MM.1S (cell line): ENCODE results near the gene RNASE7.

ENCODE experiments used
- DNase-seq: peaks from one replicate; pipeline ENCODE4 v3.0.0-alpha.2; 2015
- H2AFZ ChIP-seq: fragments of 300-600 bp; sonication (generic); 2 replicates; pipeline ENCODE4 v1.6.0; 2016; ENCODE audit warnings: antibody characterized with exemption, low read length
- H3F3A ChIP-seq: fragments of 300-600 bp; sonication (generic); 2 replicates; pipeline ENCODE4 v1.6.1; 2016; ENCODE audit warnings: mild to moderate bottlenecking, antibody characterized with exemption, low read length, moderate library complexity, mixed read lengths; ENCODE audit not compliant: insufficient read depth
- H3K27ac ChIP-seq: fragments of 300-600 bp; sonication (generic); 2 replicates; pipeline ENCODE4 v1.5.1; 2016; ENCODE audit warnings: mild to moderate bottlenecking, low read length
- H3K27me3 ChIP-seq: fragments of 300-600 bp; sonication (generic); replicated peaks from 2 replicates; pipeline ENCODE4 v1.6.0; 2016; ENCODE audit warnings: low read length; ENCODE audit not compliant: insufficient read depth
- H3K36me3 ChIP-seq: fragments of 300-600 bp; sonication (generic); replicated peaks from 2 replicates; pipeline ENCODE4 v1.6.1; 2016; ENCODE audit warnings: mild to moderate bottlenecking, low read length, mixed read lengths; ENCODE audit not compliant: insufficient read depth
- H3K4me1 ChIP-seq: fragments of 300-600 bp; sonication (generic); 2 replicates; pipeline ENCODE4 v1.6.1; 2016; ENCODE audit warnings: low read length, mixed read lengths
- H3K4me2 ChIP-seq: fragments of 300-600 bp; sonication (generic); 2 replicates; pipeline ENCODE4 v1.6.0; 2016; ENCODE audit warnings: low read depth, low read length
- H3K4me3 ChIP-seq: fragments of 300-600 bp; sonication (generic); 2 replicates; pipeline ENCODE4 v1.5.1; 2016; ENCODE audit warnings: low read length, mixed read lengths
- H3K79me2 ChIP-seq: fragments of 300-600 bp; sonication (generic); 2 replicates; pipeline ENCODE4 v1.6.1; 2016; ENCODE audit warnings: mixed run types, low read length, mixed read lengths
- H3K9ac ChIP-seq: fragments of 300-600 bp; sonication (generic); 2 replicates; pipeline ENCODE4 v1.6.1; 2016; ENCODE audit warnings: low read length, mixed read lengths
- H3K9me2 ChIP-seq: fragments of 300-600 bp; sonication (generic); replicated peaks from 2 replicates; pipeline ENCODE4 v1.6.1; 2016; ENCODE audit warnings: mild to moderate bottlenecking, low read length, mixed read lengths; ENCODE audit not compliant: insufficient read depth
- H3K9me3 ChIP-seq: fragments of 300-600 bp; sonication (generic); replicated peaks from 2 replicates; pipeline ENCODE4 v1.6.1; 2016; ENCODE audit warnings: mild to moderate bottlenecking, low read length, mixed read lengths; ENCODE audit not compliant: insufficient read depth
- H4K20me1 ChIP-seq: fragments of 300-600 bp; sonication (generic); 2 replicates; pipeline ENCODE4 v1.6.1; 2016; ENCODE audit warnings: mild to moderate bottlenecking, low read length, moderate library complexity, mixed read lengths; ENCODE audit not compliant: insufficient read depth
- CTCF ChIP-seq: fragments of 300-600 bp; sonication (generic); IDR thresholded peaks from 2 replicates; pipeline ENCODE4 v1.5.1; 2016; ENCODE audit warnings: antibody characterized with exemption, low read length, mixed read lengths
- EZH2 ChIP-seq: fragments of 300-600 bp; sonication (generic); optimal IDR thresholded peaks from 2 replicates; pipeline ENCODE3; 2017; ENCODE audit warnings: low read depth, mild to moderate bottlenecking, antibody characterized with exemption, low read length, mixed read lengths
- EZH2phosphoT487 ChIP-seq: fragments of 300-600 bp; sonication (generic); IDR thresholded peaks from 2 replicates; pipeline ENCODE4 v1.6.1; 2018; ENCODE audit warnings: antibody characterized with exemption, low read length

RNASE7 gene

GRCh38 chr14:21061347-21061668 is 19.1 kb downstream of the RNASE7 start:
- H3K36me3 ChIP-seq = no peaks in the 10 kb centered on the region
- no peak for DNase-seq
- no peaks in the 10 kb centered on the region for H3K79me2 ChIP-seq
- TF ChIP-seq EZH2phosphoT487 (no peak), CTCF (no peak), EZH2 (no peak)
- H3K4me1 ChIP-seq = no peaks in the 10 kb centered on the region
- no peak overlapping the region for H2AFZ ChIP-seq
- H3K9ac ChIP-seq = no peak overlapping the region
- H3K4me3 ChIP-seq = no peak overlapping the region
- no peaks in the 10 kb centered on the region for H3K9me2 ChIP-seq
- H3K27me3 ChIP-seq = no peaks in the 10 kb centered on the region
- H3F3A ChIP-seq = no peaks in the 10 kb centered on the region
- H3K27ac ChIP-seq = no peak overlapping the region
- no peaks in the 10 kb centered on the region for H3K9me3 ChIP-seq
- no peak overlapping the region for H3K4me2 ChIP-seq
- H4K20me1 ChIP-seq = no peaks in the 10 kb centered on the region

DNA sequence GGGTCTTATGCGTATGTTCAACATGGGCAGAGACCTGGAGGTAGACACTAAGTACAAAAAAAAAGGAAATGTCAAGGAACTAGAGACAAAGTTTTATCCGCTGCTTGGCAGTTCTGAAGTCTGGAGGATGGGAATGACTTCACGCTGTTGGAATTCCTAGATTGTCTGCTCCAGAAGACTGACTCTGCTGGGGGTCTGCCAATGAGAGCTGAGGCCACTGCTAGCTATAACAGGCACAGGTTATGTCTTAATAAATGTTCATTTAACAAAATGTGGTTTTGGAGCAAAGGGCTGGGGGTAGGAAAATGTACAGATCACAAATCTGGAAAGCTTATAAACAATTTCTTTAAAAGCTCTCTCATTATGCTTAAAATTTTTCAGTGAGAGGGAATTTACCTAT is 21.3 kb downstream of the RNASE7 start:
- DNase-seq = no peak
- H3K9ac ChIP-seq = no peak overlapping the region

DNA sequence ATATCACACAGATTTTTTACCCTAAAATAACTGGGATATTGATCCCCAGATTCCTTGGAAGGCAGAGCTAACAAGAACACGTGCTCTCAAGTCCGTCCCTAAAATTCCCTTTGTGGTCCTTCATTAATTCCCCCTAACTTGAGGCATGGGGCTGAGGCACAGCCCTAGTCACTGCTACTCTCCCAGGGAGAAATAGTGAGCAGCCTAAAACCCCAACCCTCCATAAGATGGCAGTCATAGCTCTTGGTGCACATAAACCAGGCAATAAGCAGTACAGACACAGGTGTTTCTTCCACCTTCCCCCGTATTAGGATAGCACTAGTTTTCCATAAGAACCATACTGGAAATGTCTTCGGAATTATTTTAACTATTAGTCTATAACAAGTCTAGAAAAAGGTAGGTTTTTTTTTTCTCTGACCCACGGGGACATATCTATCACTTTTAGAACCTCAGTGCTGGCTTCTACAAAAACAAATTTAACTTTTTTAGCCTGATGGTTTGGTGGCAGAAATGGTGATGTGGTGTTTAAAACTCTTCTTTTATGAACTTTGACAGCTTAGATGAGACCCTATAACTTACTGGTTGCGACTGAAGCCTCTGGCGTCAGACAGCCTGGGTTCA is 24.8 kb downstream of the RNASE7 start:
- Histone ChIP-seq H3K9me3 (no peaks in the 10 kb centered on the region), H2AFZ (no peak overlapping the region), H3K4me1 (no peaks in the 10 kb centered on the region), H3K27me3 (peaks cover 11% of the 10 kb centered on the region), H3K36me3 (no peaks in the 10 kb centered on the region), H3K79me2 (no peaks in the 10 kb centered on the region), H3K27ac (no peak overlapping the region), H3F3A (peaks cover 6% of the 10 kb centered on the region; the same call in 1 of the 2 replicates), H3K9me2 (no peaks in the 10 kb centered on the region), H4K20me1 (no peaks in the 10 kb centered on the region), H3K4me3 (no peak overlapping the region), H3K4me2 (no peak overlapping the region), H3K9ac (no peak overlapping the region)
- TF ChIP-seq CTCF (peak; percentile 37), EZH2 (no peak)
- DNase-seq = no peak

More for the DNA sequence above, 21.3 kb downstream of the RNASE7 start:
- Histone ChIP-seq H2AFZ (no peak overlapping the region), H4K20me1 (no peaks in the 10 kb centered on the region), H3K9me3 (no peaks in the 10 kb centered on the region), H3K27me3 (no peaks in the 10 kb centered on the region), H3K9me2 (no peaks in the 10 kb centered on the region), H3K4me2 (no peak overlapping the region), H3K4me3 (no peak overlapping the region), H3K27ac (no peak overlapping the region), H3K36me3 (no peaks in the 10 kb centered on the region), H3K79me2 (no peaks in the 10 kb centered on the region), H3F3A (no peaks in the 10 kb centered on the region), H3K4me1 (no peaks in the 10 kb centered on the region)
- no peak for TF ChIP-seq CTCF
- TF ChIP-seq EZH2 = no peak
- no peak for TF ChIP-seq EZH2phosphoT487
